Caco-2 (cell line): ENCODE data around the gene CEBPZ. TPM values are rescaled to one million over a fixed set of nuclear protein-coding genes. Genes with fewer than 3 reads are reported as not detected.

Experiments used
- Bru-seq: library from RNA; stranded (reverse); fragments of 400-500 nt; gene quantifications from one replicate; lab custom pipeline; 2021; lab: Mats Ljungman, UMichigan
- BruChase-seq, 2 experiments: library from RNA; stranded (reverse); fragments of 400-500 nt; gene quantifications; one replicate each; lab custom pipeline; 2021; lab: Mats Ljungman, UMichigan
- BruUV-seq: library from RNA; stranded (reverse); fragments of 400-500 nt; replicated peaks from 2 replicates; lab custom pipeline; 2021; lab: Mats Ljungman, UMichigan
- CTCF ChIA-PET: fragments of 300-600 bp; sonication (Branson Sonifier 250); formaldehyde crosslinking; loops from one replicate; lab custom pipeline; 2022; ENCODE audit warnings: antibody characterized with exemption; lab: Charles Lee
- POLR2A ChIA-PET: fragments of 300-600 bp; sonication (Branson Sonifier 250); formaldehyde crosslinking; loops from one replicate; lab custom pipeline; 2022; ENCODE audit warnings: antibody characterized with exemption; lab: Charles Lee
- DNase-seq, 2 experiments: peaks; one replicate each; pipeline versions ENCODE4 v3.0.0 to v3.0.0-alpha.2; 2020 to 2022
- H3K27me3 ChIP-seq: replicated peaks from 2 replicates; pipeline ENCODE4 v1.6.0; 2011; ENCODE audit warnings: low read length; ENCODE audit not compliant: control insufficient read depth, insufficient read depth
- H3K36me3 ChIP-seq: 2 replicates; pipeline ENCODE4 v1.5.1; 2011; ENCODE audit warnings: low read length; ENCODE audit not compliant: control insufficient read depth, insufficient read depth
- H3K4me1 ChIP-seq: fragments of 250-450 bp; sonication (Bioruptor Pico); 2 replicates; pipeline ENCODE4 v1.5.1; 2020; ENCODE audit warnings: mild to moderate bottlenecking
- H3K4me3 ChIP-seq: 2 replicates; pipeline ENCODE4 v1.5.1; 2011; ENCODE audit warnings: low read depth, mild to moderate bottlenecking, control low read depth, low read length
- H3K9me3 ChIP-seq: fragments of 250-450 bp; sonication (Bioruptor Pico); 2 replicates; pipeline ENCODE4 v1.5.1; 2020; ENCODE audit warnings: mild to moderate bottlenecking, moderate library complexity
- H3K27ac Mint-ChIP-seq: one replicate; pipeline ENCODE4 v1.8.0; 2022; ENCODE audit warnings: mixed read lengths; ENCODE audit not compliant: unreplicated experiment
- H3K27me3 Mint-ChIP-seq: one replicate; pipeline ENCODE4 v1.8.0; 2022; ENCODE audit warnings: mixed read lengths; ENCODE audit not compliant: insufficient read depth, unreplicated experiment
- H3K36me3 Mint-ChIP-seq: one replicate; pipeline ENCODE4 v1.8.0; 2022; ENCODE audit warnings: mild to moderate bottlenecking, mixed read lengths; ENCODE audit not compliant: insufficient read depth, unreplicated experiment
- H3K4me1 Mint-ChIP-seq: one replicate; pipeline ENCODE4 v1.8.0; 2022; ENCODE audit warnings: low read depth, mixed read lengths; ENCODE audit not compliant: unreplicated experiment
- H3K4me3 Mint-ChIP-seq: one replicate; pipeline ENCODE4 v1.8.0; 2022; ENCODE audit warnings: mild to moderate bottlenecking, moderate library complexity, mixed read lengths; ENCODE audit not compliant: unreplicated experiment
- H3K9me3 Mint-ChIP-seq: one replicate; pipeline ENCODE4 v1.8.0; 2022; ENCODE audit warnings: mixed read lengths; ENCODE audit not compliant: unreplicated experiment
- CTCF ChIP-seq, 2 experiments: fragments of 200-600 bp in 1 of 2; IDR thresholded peaks; 1 replicate in 1 of 2; 2 replicates in 1 of 2; pipeline versions ENCODE4 v1.5.1 to v1.8.0; 2011 to 2022; ENCODE audit warnings: antibody characterized with exemption in 1 of 2, control low read depth in 1 of 2, inconsistent platforms in 1 of 2, low read depth in 1 of 2, low read length in 1 of 2, mild to moderate bottlenecking in 1 of 2, moderate library complexity in 1 of 2; ENCODE audit not compliant: insufficient read depth in 1 of 2, severe bottlenecking in 1 of 2, unreplicated experiment in 1 of 2
- intact Hi-C: fragments of 100-400 bp; cut with micrococcal nuclease; formaldehyde crosslinking; loops from one replicate; pipeline ENCODE4 v1.10.0; 2022; ENCODE audit not compliant: unreplicated experiment
- long read RNA-seq: library from polyadenylated mRNA; stranded (forward); transcript quantifications from one replicate; pipeline ENCODE4 v2.0.0, GENCODE V29; 2022
- total RNA-seq: library from RNA; stranded (reverse); gene quantifications from 2 replicates; pipeline ENCODE4 v1.2.3, GENCODE V29; 2022

The CEBPZ gene, protein sequence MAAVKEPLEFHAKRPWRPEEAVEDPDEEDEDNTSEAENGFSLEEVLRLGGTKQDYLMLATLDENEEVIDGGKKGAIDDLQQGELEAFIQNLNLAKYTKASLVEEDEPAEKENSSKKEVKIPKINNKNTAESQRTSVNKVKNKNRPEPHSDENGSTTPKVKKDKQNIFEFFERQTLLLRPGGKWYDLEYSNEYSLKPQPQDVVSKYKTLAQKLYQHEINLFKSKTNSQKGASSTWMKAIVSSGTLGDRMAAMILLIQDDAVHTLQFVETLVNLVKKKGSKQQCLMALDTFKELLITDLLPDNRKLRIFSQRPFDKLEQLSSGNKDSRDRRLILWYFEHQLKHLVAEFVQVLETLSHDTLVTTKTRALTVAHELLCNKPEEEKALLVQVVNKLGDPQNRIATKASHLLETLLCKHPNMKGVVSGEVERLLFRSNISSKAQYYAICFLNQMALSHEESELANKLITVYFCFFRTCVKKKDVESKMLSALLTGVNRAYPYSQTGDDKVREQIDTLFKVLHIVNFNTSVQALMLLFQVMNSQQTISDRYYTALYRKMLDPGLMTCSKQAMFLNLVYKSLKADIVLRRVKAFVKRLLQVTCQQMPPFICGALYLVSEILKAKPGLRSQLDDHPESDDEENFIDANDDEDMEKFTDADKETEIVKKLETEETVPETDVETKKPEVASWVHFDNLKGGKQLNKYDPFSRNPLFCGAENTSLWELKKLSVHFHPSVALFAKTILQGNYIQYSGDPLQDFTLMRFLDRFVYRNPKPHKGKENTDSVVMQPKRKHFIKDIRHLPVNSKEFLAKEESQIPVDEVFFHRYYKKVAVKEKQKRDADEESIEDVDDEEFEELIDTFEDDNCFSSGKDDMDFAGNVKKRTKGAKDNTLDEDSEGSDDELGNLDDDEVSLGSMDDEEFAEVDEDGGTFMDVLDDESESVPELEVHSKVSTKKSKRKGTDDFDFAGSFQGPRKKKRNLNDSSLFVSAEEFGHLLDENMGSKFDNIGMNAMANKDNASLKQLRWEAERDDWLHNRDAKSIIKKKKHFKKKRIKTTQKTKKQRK
- total RNA-seq (93.3 and 95.4 TPM in 2 replicates), Bru-seq, nascent RNA (percentile 96 among the genes with signal in this experiment), BruChase-seq, experiment 1, labeled RNA remaining after a 2-hour chase (percentile 97 among the genes with signal in this experiment), BruChase-seq, experiment 2, labeled RNA remaining after a 6-hour chase (percentile 93 among the genes with signal in this experiment)
- long read RNA-seq, transcript CEBPZ-201 (16 exons, 3,463 nt), result major isoform, 129 of 184 reads
- long read RNA-seq, partial matches to known transcripts, result 2 of 184 reads
- long read RNA-seq, other reads (novel, unspliced or antisense), result 51 of 184 reads

- Histone ChIP-seq H3K4me3 (peak within 1 kb of the TSS; percentile 98), H3K9me3 (no peaks in the 10 kb centered on the region), H3K27me3 (no peaks in the 10 kb centered on the region), H3K4me1 (peaks cover 11% of the 10 kb centered on the region), H3K36me3 (peaks cover 7% of the 10 kb centered on the region)
- DNase-seq, result peak; percentile 91 to 92
- CTCF ChIA-PET, result interaction anchor here (0.6 to 0.7 kb wide), 3 partner anchors 21 to 322 kb away, joined by 3 read pairs; no protein-coding TSS in a partner anchor
- H3K9me3 Mint-ChIP-seq, result peaks cover 8% of the 10 kb centered on the region
- no peaks in the 10 kb centered on the region for H3K27me3 Mint-ChIP-seq
- no TSS peak for BruUV-seq
- peaks cover 35% of the 10 kb centered on the region for H3K36me3 Mint-ChIP-seq
- intact Hi-C loops, result loop anchor here (1.0 kb wide), 2 partner anchors 35 to 60 kb away; partner anchors contain the start of gene CEBPZOS
- no peak for TF ChIP-seq CTCF (IDR thresholded peaks at IDR 0.05; ENCODE audit: insufficient read depth in 1 of 2, low read depth in 1 of 2, low read length in 1 of 2, severe bottlenecking in 1 of 2, unreplicated experiment in 1 of 2)
- no peak within 1 kb of the TSS for H3K4me3 Mint-ChIP-seq
- POLR2A ChIA-PET, result interaction anchor here (0.6 to 1.8 kb wide), 6 partner anchors 10 to 1520 kb away, joined by 3 to 10 read pairs (median 4); partner anchors contain the start of gene SRSF7
- H3K4me1 Mint-ChIP-seq, result peaks cover 7% of the 10 kb centered on the region
- no peak within 1 kb of the TSS for H3K27ac Mint-ChIP-seq
Observed at GRCh38 chr2:37231241-37232130, at the start of gene CEBPZ, which contains the start of gene NDUFAF7. TSS of gene CEBPZ (minus strand) at chr2:37231596. CDS start at chr2:37231567, 29 bp downstream. TSS of gene NDUFAF7 (plus strand) at chr2:37231658. CDS start at chr2:37231706, 48 bp downstream.

DNA sequence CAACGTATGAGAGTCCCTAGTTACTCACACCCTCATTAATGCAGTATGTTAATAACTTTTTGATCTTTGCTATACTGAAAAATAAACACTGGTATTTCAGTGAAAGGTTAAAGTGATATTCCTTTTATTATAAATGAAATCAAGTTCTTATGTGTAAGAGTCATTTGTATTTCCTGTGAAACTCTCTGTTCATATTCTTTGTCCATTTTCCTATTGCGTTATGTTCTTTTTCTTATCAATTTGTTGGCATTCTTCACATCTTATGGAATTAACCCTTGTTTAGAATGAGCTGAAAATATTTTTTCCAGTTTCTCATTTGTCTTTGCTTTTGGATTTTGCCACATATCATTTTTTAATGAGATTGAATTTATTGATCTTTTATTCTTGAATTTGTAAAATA is 44.9 kb upstream of the CEBPZ start:
- H3K4me3 Mint-ChIP-seq, result no peak overlapping the region
- no peak for TF ChIP-seq CTCF (IDR thresholded peaks at IDR 0.05; ENCODE audit: insufficient read depth in 1 of 2, low read depth in 1 of 2, low read length in 1 of 2, severe bottlenecking in 1 of 2, unreplicated experiment in 1 of 2)
- no TSS peak for BruUV-seq
- no peaks in the 10 kb centered on the region for H3K9me3 Mint-ChIP-seq
- intact Hi-C loops, result no loop called here
- Histone ChIP-seq H3K4me3 (no peak overlapping the region), H3K27me3 (no peaks in the 10 kb centered on the region), H3K4me1 (no peaks in the 10 kb centered on the region), H3K9me3 (no peaks in the 10 kb centered on the region), H3K36me3 (peaks cover 4% of the 10 kb centered on the region; the same call in 1 of the 2 replicates)
- DNase-seq, result no peak
- H3K27ac Mint-ChIP-seq, result no peak overlapping the region
- no peaks in the 10 kb centered on the region for H3K4me1 Mint-ChIP-seq
- H3K36me3 Mint-ChIP-seq, result peaks cover 15% of the 10 kb centered on the region
- CTCF ChIA-PET, result no interaction called here
- no peaks in the 10 kb centered on the region for H3K27me3 Mint-ChIP-seq
- POLR2A ChIA-PET, result no interaction called here
